ENCODE data around the gene NFKBIA. TPM values are rescaled to one million over a fixed set of nuclear protein-coding genes. Genes with fewer than 3 reads are reported as not detected.
"Not testable (repeated sequence)": the region's sequence is repeated elsewhere in the genome, so short reads cannot be mapped to it uniquely, and the experiment has no call there.

NFKBIA gene
- total RNA-seq, 4 donors from 2014 or later, result 139 to 441 (median 298) TPM

DNA sequence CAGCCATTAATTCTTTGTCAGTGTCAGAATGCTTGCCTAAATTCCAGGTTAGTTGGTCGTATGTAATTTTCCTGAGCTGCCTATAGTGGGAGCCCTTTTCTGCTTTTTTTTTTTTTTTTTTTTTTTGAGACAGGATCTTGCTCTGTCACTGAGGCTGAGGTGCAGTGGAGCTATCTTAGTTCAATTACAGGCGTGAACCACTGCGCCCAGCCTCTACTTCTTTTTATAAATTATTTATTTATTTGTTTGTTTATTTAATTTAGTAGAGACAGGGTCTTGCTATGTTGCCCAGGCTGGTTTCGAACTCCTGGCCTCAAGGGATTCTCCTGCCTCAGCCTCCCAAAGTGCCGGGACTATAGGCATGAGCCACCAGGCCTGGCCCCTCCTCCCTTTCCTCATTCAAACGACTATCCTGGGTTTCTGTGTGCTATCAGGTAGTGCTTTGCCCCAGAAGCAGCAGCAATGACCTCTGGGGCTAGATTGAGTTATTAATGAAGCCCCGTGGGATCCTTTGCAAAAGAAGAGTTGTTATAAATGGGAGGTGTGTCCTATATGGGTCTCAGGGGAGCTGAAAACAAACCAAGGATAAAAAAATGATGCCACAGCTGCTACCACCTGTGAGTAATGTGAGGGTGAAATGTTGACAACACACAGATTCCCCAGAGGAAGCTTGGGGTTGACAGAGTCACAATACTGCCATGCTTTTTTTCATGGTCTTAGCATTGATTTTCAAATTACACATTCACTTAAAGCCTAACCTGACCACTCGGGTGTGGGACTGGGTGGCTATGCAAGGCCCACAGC is 34.6 kb upstream of the NFKBIA start:
- Histone ChIP-seq H3K4me1 (no peaks in the 10 kb centered on the region), H3K27me3 (no peaks in the 10 kb centered on the region), H3K4me3 (no peak overlapping the region), H3K27ac (no peak overlapping the region), H3K36me3 (no peaks in the 10 kb centered on the region), H3K9me3 (no peaks in the 10 kb centered on the region)
- TF ChIP-seq, protein P1, sequence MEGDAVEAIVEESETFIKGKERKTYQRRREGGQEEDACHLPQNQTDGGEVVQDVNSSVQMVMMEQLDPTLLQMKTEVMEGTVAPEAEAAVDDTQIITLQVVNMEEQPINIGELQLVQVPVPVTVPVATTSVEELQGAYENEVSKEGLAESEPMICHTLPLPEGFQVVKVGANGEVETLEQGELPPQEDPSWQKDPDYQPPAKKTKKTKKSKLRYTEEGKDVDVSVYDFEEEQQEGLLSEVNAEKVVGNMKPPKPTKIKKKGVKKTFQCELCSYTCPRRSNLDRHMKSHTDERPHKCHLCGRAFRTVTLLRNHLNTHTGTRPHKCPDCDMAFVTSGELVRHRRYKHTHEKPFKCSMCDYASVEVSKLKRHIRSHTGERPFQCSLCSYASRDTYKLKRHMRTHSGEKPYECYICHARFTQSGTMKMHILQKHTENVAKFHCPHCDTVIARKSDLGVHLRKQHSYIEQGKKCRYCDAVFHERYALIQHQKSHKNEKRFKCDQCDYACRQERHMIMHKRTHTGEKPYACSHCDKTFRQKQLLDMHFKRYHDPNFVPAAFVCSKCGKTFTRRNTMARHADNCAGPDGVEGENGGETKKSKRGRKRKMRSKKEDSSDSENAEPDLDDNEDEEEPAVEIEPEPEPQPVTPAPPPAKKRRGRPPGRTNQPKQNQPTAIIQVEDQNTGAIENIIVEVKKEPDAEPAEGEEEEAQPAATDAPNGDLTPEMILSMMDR (IDR thresholded peaks at IDR 0.05), result peak in 1 of 6 experiments; percentile 31
- TF ChIP-seq POLR2A (IDR thresholded peaks at IDR 0.05), result no peak
- intact Hi-C loops (cut with DNase I), result no loop called here
- DNase-seq, result no peak
- 50 to 62% methylated on average over 8 of the region's 8 CpGs for WGBS, 2 donors

DNA sequence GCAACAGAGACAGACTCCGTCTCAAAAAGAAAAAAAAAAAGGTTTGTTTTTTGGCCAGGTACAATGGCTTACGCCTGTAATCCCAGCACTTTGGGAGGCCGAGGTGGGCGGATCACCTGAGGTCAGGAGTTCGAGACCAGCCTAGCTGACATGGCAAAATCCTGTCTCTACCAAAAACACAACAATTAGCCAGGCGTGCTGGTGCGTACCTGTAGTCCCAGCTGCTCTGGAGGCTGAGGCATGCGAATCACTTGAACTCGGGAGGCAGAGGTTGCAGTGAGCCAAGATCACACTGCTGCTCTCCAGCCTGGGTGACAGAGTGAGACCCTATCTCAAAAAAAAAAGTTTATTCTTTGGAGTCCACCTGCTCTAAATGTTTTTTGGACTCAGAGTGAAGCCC is 33.9 kb upstream of the NFKBIA start:
- H3K4me1 ChIP-seq; H3K27me3 ChIP-seq; H3K36me3 ChIP-seq; intact Hi-C loops (cut with DNase I); H3K27ac ChIP-seq; DNase-seq; H3K4me3 ChIP-seq; H3K9me3 ChIP-seq: not testable (repeated sequence)
- 81 to 93% methylated on average over 5 to 6 of the region's 9 CpGs for WGBS, 2 donors

DNA sequence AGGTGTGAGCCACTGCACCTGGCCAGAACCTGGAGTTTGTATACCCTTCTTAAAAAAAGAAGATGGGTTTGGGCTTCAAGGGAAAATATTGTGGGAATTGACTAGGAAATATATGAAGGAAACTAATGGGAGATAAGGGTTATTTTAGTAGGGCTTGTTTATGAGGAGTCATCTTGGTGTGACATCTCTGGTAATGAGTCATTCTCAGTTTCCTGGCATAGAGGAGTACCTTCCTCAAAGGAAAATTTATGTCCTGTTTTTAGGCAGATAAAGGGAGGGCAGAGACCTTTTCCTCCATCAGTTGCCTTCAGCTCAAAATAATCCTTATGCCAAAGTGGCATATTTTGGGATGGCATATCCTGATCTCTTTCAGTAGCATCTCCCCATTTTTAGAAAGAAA is 30.6 kb upstream of the NFKBIA start:
- Histone ChIP-seq H3K27ac (no peak overlapping the region), H3K4me3 (no peak overlapping the region), H3K4me1 (no peaks in the 10 kb centered on the region), H3K36me3 (no peaks in the 10 kb centered on the region), H3K9me3 (no peaks in the 10 kb centered on the region), H3K27me3 (no peaks in the 10 kb centered on the region)
- TF ChIP-seq, protein P1 (IDR thresholded peaks at IDR 0.05), result no peak
- TF ChIP-seq POLR2A (IDR thresholded peaks at IDR 0.05), result no peak
- DNase-seq, result no peak
- intact Hi-C loops (cut with DNase I), result no loop called here

DNA sequence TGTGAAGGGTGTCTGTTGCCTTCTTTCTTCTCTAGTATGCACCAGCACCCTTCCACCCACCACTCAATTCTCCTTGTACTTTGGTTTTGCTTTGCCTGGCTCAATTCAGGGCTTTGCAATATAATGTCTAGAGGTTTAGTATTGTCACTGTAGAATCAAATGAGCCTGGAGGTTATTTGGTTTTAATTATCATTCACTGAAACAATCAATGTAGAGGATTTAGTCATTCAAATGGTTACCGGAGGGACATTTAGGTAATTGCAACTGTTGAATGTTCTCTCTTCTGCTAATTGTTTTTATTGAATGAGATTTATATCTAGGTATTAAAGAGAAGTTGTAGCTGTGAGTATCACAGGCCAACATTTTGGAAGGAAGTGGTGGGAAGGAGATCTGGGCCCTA is 29.3 kb upstream of the NFKBIA start:
- 77 to 100% methylated on average over 1 of the region's 1 CpG for WGBS, 2 donors
- intact Hi-C loops (cut with DNase I), result no loop called here
- no peaks in the 10 kb centered on the region for H3K27me3 ChIP-seq
- no peaks in the 10 kb centered on the region for H3K4me1 ChIP-seq
- H3K27ac ChIP-seq, result no peak overlapping the region
- no peak for DNase-seq
- H3K9me3 ChIP-seq, result no peaks in the 10 kb centered on the region
- H3K36me3 ChIP-seq, result no peaks in the 10 kb centered on the region
- no peak overlapping the region for H3K4me3 ChIP-seq
- TF ChIP-seq, protein P1 (IDR thresholded peaks at IDR 0.05), result no peak
- TF ChIP-seq POLR2A (IDR thresholded peaks at IDR 0.05), result no peak

DNA sequence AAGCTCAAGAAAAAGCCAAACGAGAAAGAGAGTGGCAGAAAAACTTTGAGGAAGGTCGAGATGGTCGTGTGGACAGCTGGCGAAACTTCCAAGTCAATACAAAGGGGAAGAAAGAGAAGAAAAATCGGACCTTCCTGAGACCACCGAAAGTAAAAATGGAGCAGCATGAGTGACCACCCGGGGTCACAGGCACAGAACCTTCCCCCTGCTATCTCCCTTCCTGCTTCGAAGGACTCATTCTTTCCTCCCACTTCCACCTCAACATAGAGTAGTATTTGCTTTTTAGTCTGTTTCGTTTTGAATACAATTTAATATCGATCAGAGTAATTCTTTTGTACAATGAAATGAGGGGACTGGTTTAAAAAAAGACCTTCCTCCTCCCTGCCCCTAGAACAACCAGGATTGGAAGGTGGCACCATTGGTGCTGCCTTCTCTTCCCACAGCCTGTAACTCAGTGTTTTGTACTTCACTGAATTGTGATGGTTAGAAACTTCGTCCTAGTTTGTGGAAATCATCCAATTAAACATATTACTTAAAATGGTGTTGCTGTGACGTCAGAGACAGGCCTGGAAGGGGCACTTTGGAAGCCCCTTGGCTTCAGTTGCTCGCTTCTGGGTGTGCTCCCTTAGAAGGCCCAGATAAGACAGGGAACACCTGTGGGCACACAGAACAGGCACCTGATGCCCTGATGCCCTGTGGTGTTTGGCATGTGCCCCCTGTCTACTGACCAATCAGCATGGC is 26.1 kb upstream of the NFKBIA start:
- Histone ChIP-seq H3K36me3 (no peaks in the 10 kb centered on the region), H3K27me3 (no peaks in the 10 kb centered on the region), H3K27ac (no peak overlapping the region), H3K4me1 (no peaks in the 10 kb centered on the region), H3K9me3 (no peaks in the 10 kb centered on the region), H3K4me3 (peak overlapping the region in 1 of 4 donors; percentile 12)
- TF ChIP-seq POLR2A (IDR thresholded peaks at IDR 0.05), result no peak
- TF ChIP-seq, protein P1 (IDR thresholded peaks at IDR 0.05), result no peak
- DNase-seq, result no peak
- intact Hi-C loops (cut with DNase I), result no loop called here
- WGBS, 2 donors, result 73 to 76% methylated on average over 11 to 12 of the region's 13 CpGs
